Caki2 (cell line): ENCODE measurements around the gene ABLIM1. TPM values are rescaled to one million over a fixed set of nuclear protein-coding genes. Genes with fewer than 3 reads are reported as not detected.

Source experiments
- DNase-seq: peaks from one replicate; pipeline ENCODE4 v3.0.0-alpha.2; 2015; ENCODE audit warnings: low read depth
- in situ Hi-C: cut with HindIII; loops from 2 replicates; pipeline ENCODE4 v1.10.0; 2016; ENCODE audit warnings: low sequenced_read_pairs, low pct_unique_long_range_greater_than_20kb, mixed read lengths
- total RNA-seq: library from RNA; depleted of rRNA; stranded (reverse); fragments of >200 nt; shearing (Covaris generic); gene quantifications from 2 replicates; pipeline ENCODE4 v1.2.3, GENCODE V29; 2014; ENCODE audit warnings: low replicate concordance

Gene ABLIM1
- total RNA-seq, 1 experiment from 2014 or later = 2.2 TPM

GRCh38 chr10:114495303-114495702, 162.8 kb downstream of the ABLIM1 start:
- in situ Hi-C loops = no loop called here

GRCh38 chr10:114492351-114493037, 165.6 kb downstream of the ABLIM1 start:
- in situ Hi-C loops = no loop called here
- no peak for DNase-seq

More at GRCh38 chr10:114495303-114495702, 162.8 kb downstream of the ABLIM1 start:
- DNase-seq = no peak

GRCh38 chr10:114491933-114492332, 166.1 kb downstream of the ABLIM1 start:
- in situ Hi-C loops = no loop called here
- DNase-seq = no peak

- in situ Hi-C loops = no loop called here
- no peak for DNase-seq
Measured at GRCh38 chr10:114491419-114491818, 166.7 kb downstream of the ABLIM1 start.

GRCh38 chr10:114489521-114490310, 168.4 kb downstream of the ABLIM1 start:
- peak; percentile 29 for DNase-seq
- in situ Hi-C loops = no loop called here

GRCh38 chr10:114487815-114488536, 170.1 kb downstream of the ABLIM1 start:
- in situ Hi-C loops = no loop called here
- DNase-seq = peak; percentile 4

- peak; percentile 53 for DNase-seq
- in situ Hi-C loops = no loop called here
Measured at GRCh38 chr10:114486938-114487814, 170.9 kb downstream of the ABLIM1 start.

GRCh38 chr10:114485696-114486400, 172.2 kb downstream of the ABLIM1 start:
- in situ Hi-C loops = no loop called here
- DNase-seq = no peak

GRCh38 chr10:114483575-114483974, 174.5 kb downstream of the ABLIM1 start:
- in situ Hi-C loops = no loop called here
- DNase-seq = no peak

GRCh38 chr10:114482480-114483304, 175.4 kb downstream of the ABLIM1 start:
- in situ Hi-C loops = no loop called here
- no peak for DNase-seq

- in situ Hi-C loops = no loop called here
- DNase-seq = no peak
Measured at GRCh38 chr10:114481055-114481454, 177.0 kb downstream of the ABLIM1 start.

- in situ Hi-C loops = no loop called here
- no peak for DNase-seq
Measured at GRCh38 chr10:114479836-114480235, 178.2 kb downstream of the ABLIM1 start.

GRCh38 chr10:114479307-114479706, 178.8 kb downstream of the ABLIM1 start:
- no peak for DNase-seq
- in situ Hi-C loops = no loop called here

GRCh38 chr10:114478281-114478680, 179.8 kb downstream of the ABLIM1 start:
- DNase-seq = no peak
- in situ Hi-C loops = no loop called here

GRCh38 chr10:114477285-114477684, 180.8 kb downstream of the ABLIM1 start:
- in situ Hi-C loops = no loop called here
- no peak for DNase-seq

- no peak for DNase-seq
- in situ Hi-C loops = no loop called here
Measured at GRCh38 chr10:114474989-114475388, 183.1 kb downstream of the ABLIM1 start.

- DNase-seq = no peak
- in situ Hi-C loops = no loop called here
Measured at GRCh38 chr10:114473776-114474175, 184.3 kb downstream of the ABLIM1 start.
